DMS 273 (cell line): ENCODE measurements around the gene SEMA3F.
A peak's percentile ranks its signal among the peaks of the same experiment; 100 is the strongest.

ENCODE experiments used
- DNase-seq: peaks from one replicate; lab custom pipeline; 2025; ENCODE audit not compliant: unreplicated experiment; lab: John Stamatoyannopoulos, UW

SEMA3F gene

GRCh38 chr3:50190936-50191660 lies 36.0 kb downstream of the SEMA3F start, which contains the start of gene GNAT1:
TSS of gene GNAT1 (plus strand) at chr3:50191610. CDS start at chr3:50191726, 116 bp downstream.
- DNase-seq, result no peak

DNA sequence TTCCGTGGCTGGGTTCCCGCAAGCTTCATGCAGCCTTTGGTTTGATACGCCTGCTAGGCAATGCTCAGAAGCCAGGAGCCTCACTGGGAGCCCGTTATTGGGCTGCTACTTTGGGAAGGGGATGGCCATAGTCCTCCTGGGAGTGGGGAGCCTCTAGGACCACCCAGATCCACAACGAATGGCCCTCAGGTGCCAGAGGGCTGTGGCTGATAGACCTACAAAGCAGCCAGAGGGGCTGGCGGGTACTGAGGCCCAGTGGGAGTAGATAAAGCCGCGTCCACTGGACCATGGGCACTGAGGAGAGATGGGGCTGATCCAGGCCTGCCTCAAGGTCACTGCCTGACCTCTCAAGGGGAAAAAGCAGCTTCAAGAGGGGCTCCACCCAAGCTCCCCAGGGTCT lies 37.0 kb downstream of the SEMA3F start:
- no peak for DNase-seq

- DNase-seq, result peak; percentile 79
These were observed 37.6 kb downstream of the SEMA3F start for GRCh38 chr3:50192689-50193141.

- DNase-seq, result no peak
These were observed 38.2 kb downstream of the SEMA3F start for GRCh38 chr3:50193286-50193685.

DNA sequence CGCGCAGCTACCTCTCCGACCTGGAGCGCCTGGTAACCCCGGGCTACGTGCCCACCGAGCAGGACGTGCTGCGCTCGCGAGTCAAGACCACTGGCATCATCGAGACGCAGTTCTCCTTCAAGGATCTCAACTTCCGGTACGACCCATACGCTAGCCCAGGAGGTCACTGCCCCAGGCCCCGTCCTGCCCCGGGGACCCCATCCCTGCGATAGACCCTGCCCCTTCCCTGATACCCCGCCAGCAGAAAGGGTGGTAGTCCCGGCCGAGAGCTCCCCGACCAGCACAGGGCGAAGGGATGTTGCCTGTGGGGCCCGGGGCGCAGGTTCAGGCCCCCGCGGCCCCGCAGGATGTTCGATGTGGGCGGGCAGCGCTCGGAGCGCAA lies 38.6 kb downstream of the SEMA3F start:
- no peak for DNase-seq

GRCh38 chr3:50194128-50194902 lies 39.2 kb downstream of the SEMA3F start:
- DNase-seq, result peak; percentile 81

DNA sequence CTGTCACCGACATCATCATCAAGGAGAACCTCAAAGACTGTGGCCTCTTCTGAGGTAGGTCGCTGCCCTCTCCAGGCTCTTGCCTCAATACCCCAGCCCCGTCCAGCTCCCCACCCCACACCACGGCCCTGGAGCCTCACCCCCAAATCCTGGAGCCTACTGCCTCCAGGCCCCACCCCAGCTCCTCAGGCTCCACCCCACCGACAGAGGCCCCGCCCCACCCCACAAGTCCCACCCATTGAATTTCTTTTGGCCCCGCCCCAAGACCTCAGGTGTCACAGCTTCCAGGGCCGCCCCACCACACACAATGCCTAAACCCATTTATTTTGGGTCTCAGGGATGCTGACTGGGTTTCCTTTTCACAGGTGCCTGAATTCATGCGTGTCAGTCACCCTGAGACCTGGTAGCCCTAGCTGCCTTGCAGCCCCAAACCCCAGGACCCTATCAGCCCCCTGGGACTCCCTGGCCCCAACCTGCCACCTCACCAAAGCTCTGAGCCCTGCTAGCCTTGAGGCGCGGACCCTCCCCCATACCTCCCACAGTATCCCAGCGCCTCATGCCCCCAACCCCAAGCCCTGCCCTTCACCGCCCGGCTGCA lies 39.9 kb downstream of the SEMA3F start:
- DNase-seq, result no peak

- DNase-seq, result no peak
These were observed 40.6 kb downstream of the SEMA3F start for GRCh38 chr3:50195501-50196252.

DNA sequence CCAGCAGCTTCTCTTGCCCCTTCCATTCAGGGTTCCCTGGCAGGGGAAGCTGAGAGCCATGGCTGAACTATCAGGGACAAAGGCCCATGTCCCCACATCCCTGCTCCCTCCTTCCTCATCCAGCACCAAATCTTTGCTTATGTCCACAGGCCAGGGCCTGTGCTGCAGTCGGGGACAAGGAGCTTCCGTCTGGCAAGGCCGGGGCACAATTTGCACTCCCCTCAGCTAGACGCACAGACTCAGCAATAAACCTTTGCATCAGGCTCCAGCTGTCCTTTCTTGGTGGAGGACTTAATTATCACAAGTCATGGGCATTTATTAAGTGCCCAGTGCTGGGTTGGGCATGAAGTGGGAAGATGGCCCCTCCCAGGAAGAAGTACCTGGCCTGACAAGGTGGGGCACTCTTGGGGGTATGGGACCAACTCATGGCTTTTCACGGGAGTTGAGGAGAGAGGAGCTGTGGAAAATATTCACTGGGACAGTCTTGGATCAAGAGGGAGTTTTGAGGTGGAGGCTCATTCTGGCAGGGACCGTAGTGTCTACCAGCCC lies 41.2 kb downstream of the SEMA3F start:
- DNase-seq, result no peak

- DNase-seq, result no peak
These were observed 46.6 kb downstream of the SEMA3F start for GRCh38 chr3:50201573-50202315.

GRCh38 chr3:50202353-50203112 lies 47.4 kb downstream of the SEMA3F start:
- no peak for DNase-seq

GRCh38 chr3:50203113-50203808 lies 48.1 kb downstream of the SEMA3F start:
- no peak for DNase-seq

DNA sequence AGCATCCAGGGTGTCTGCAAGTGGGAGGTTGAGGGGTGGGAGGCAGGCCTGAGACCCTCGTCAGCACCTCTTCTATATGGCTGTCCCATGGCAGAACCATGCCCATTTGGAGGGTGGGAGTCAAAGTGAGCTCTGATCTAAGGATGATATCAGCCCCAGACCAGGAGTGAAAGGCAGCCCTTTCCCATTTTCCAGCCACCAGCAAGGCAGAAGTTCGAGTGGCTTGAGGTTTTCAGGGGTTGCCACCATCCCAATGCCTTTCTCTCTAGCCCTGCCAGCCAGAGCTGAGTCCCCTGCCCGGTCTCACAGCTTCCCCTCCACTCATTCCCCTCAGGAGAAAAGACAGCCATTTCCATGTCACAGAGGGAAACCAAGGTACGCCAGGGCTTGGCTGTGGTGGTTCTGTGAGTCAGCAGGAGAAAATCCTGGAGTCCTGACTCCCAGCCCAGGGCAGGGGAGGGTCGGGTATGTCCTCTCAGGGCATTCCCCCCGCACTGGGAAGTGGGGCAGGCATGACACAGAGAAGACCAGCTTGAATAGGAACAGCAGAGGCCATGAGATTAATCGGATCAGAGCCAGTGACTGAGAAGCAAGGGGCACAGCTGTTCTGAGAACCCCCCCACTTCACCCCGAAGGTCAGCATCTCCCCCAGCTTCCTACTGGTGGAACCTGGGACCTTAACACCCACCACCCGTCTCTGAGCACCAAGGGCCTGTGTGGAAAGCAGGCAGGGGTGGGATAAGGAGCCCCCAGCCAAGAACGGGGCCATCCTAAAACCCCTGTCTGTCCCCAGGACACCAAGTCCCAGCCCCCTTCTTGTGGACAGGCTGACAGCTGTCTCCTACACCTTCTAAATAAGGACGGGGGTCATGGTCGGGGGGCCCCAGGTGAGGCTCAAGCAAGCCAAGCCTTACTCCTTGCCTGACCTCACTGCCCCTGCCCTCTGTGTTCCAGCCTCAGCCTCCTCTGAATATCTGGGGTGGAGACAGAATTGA lies 49.0 kb downstream of the SEMA3F start:
- DNase-seq, result no peak

- peak; percentile 62 for DNase-seq
These were observed 49.8 kb downstream of the SEMA3F start, which contains the start of gene SLC38A3 for GRCh38 chr3:50204804-50205412. TSS of gene SLC38A3 (plus strand) at chr3:50205271. CDS start at chr3:50214200, 8,929 bp downstream.

DNA sequence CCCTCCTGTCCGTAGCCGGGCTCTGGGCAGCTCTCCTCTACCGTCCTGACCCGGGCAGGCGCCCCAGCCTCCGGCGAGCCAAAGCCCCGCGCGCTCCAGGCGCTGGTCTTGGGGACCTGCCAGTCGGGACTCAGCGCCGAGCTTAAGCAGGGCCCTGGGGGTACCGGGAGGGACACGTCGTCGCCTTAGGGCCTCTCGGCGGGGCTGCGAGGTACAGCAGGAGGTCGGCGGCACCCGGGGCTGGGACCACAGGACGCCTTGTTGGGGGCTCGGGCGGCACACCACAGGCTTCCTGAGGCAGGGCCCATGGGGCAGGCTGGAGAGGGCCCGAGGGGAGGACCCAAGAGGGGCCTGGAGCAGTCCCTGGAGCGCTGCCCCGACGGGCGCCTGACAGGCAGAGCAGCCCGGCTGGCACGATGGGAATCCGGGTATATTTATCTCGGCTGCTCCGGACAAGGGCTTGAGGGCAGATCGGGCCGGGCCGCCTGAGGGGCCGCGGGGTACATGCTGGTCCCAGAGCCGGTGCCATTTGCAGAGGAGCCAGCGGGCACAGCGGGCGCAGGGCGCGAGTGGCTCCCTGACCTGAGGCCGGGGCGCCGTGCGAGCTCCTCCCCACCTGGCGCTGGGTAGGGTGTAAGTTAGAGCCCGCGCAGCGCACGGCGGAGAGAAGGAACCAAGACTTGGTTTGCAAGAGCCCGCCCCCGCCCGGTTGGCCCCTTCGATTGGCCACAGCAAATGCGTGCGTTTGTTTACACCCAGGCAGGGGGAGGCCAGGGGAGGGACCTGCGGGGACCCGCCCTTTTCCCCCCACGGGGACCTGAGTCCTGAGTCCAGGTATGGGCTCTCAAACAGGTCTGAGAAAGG lies 50.5 kb downstream of the SEMA3F start:
- peak; percentile 63 for DNase-seq

DNA sequence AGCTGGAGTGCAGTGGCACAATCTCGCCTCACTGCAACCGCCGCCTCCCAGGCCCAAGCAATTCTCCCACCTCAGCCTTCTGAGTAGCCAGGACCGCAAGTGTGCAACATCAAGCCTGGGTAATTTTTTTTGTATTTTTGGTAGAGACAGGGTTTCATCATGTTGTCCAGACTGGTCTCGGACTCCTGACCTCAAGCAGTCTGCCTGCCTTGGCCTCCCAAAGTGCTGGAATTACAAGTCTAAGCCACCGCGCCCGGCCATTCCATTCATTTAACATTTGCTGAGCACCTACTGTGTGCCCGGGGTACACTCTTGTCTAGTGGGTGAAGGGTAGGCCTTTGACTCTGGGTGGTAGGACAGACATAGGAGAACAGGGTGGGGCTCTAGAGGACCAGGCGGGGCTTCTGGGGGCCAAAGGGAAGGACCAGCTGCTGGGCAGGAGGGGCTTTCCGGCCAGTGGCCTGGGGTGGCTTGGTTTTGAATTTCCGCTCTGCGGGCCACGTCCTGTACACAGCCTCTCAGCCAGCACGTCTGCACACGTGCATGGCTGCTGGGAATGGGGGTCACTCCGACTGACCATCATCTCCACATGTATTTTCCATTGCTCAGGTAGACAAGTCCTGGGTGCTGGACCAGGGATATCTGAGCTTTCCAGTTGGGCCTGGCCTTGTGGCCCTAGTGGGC lies 52.4 kb downstream of the SEMA3F start:
- no peak for DNase-seq
